ENCODE data around the gene SCGB1D4.
"Not testable (repeated sequence)": the region's sequence is repeated elsewhere in the genome, so short reads cannot be mapped to it uniquely, and the experiment has no call there.

GRCh38 chr11:62326719-62327118, 27.8 kb upstream of the SCGB1D4 start:
- TF ChIP-seq CTCF, POLR2A (IDR thresholded peaks at IDR 0.05): not testable (repeated sequence)

Measured in body of pancreas (tissue), 4 donors.